ENCODE measurements around the gene AK4.
"Not testable (repeated sequence)": the region's sequence is repeated elsewhere in the genome, so short reads cannot be mapped to it uniquely, and the experiment has no call there.

DNA sequence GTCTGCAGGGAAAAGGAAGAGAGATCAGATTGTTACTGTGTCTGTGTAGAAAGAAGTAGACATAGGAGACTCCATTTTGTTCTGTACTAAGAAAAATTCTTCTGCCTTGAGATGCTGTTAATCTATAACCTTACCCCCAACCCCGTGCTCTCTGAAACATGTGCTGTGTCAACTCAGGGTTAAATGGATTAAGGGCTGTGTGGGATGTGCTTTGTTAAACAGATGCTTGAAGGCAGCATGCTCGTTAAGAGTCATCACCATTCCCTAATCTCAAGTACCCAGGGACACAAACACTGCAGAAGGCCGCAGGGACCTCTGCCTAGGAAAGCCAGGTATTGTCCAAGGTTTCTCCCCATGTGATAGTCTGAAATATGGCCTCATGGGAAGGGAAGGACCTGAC lies 8.2 kb upstream of the AK4 start:
- TF ChIP-seq, protein P1, sequence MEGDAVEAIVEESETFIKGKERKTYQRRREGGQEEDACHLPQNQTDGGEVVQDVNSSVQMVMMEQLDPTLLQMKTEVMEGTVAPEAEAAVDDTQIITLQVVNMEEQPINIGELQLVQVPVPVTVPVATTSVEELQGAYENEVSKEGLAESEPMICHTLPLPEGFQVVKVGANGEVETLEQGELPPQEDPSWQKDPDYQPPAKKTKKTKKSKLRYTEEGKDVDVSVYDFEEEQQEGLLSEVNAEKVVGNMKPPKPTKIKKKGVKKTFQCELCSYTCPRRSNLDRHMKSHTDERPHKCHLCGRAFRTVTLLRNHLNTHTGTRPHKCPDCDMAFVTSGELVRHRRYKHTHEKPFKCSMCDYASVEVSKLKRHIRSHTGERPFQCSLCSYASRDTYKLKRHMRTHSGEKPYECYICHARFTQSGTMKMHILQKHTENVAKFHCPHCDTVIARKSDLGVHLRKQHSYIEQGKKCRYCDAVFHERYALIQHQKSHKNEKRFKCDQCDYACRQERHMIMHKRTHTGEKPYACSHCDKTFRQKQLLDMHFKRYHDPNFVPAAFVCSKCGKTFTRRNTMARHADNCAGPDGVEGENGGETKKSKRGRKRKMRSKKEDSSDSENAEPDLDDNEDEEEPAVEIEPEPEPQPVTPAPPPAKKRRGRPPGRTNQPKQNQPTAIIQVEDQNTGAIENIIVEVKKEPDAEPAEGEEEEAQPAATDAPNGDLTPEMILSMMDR (IDR thresholded peaks at IDR 0.05): not testable (repeated sequence)
- TF ChIP-seq POLR2A (IDR thresholded peaks at IDR 0.05): not testable (repeated sequence)

All from esophagus squamous epithelium (tissue), 4 donors.